ENCODE data around the gene KIF13A. TPM values are rescaled to one million over a fixed set of nuclear protein-coding genes. Genes with fewer than 3 reads are reported as not detected.
A peak's percentile ranks its signal among the peaks of the same experiment; 100 is the strongest.

KIF13A gene
- total RNA-seq, 4 donors from 2014 or later, result 63.8 to 86.3 (median 78.2) TPM

DNA sequence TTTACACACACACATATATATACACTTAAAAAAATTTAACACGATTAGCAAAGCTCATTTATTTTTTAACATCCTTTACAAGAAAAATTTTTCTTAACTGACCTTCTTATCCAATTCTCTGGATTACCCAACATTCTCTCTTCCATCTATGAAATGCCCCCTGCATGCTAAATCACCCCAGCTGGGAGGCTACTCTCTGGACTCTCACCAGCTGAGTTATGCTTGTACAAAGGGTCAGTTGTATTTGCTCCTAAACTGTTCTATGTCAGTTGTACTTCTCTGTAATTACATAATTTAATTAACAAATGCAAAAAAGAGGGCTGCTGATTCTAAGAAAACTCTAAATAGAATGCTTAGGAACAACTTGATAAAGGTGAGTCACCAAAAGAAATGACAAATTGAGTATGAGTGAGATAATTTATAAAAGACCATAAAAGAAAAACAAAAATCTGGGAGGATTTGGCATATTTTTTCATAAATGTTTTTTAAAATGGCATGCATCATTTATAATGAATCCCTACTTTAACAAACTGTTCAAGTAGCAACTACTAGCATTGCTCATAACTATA lies 120.5 kb downstream of the KIF13A start:
- 85% methylated on average over 1 of the region's 1 CpG for WGBS
- no peaks in the 10 kb centered on the region for H3K36me3 ChIP-seq
- no peak for DNase-seq (ENCODE audit: extremely low spot score)
- H3K9me3 ChIP-seq, result no peaks in the 10 kb centered on the region
- TF ChIP-seq POLR2AphosphoS5 (IDR thresholded peaks at IDR 0.05) (no peak), EP300 (IDR thresholded peaks at IDR 0.05) (no peak), POLR2A (IDR thresholded peaks at IDR 0.05; ENCODE audit: low read depth) (no peak)
- TF ChIP-seq, protein P1, sequence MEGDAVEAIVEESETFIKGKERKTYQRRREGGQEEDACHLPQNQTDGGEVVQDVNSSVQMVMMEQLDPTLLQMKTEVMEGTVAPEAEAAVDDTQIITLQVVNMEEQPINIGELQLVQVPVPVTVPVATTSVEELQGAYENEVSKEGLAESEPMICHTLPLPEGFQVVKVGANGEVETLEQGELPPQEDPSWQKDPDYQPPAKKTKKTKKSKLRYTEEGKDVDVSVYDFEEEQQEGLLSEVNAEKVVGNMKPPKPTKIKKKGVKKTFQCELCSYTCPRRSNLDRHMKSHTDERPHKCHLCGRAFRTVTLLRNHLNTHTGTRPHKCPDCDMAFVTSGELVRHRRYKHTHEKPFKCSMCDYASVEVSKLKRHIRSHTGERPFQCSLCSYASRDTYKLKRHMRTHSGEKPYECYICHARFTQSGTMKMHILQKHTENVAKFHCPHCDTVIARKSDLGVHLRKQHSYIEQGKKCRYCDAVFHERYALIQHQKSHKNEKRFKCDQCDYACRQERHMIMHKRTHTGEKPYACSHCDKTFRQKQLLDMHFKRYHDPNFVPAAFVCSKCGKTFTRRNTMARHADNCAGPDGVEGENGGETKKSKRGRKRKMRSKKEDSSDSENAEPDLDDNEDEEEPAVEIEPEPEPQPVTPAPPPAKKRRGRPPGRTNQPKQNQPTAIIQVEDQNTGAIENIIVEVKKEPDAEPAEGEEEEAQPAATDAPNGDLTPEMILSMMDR (IDR thresholded peaks at IDR 0.05), result no peak
- peaks cover 44 to 88% (median 81%) of the 10 kb centered on the region in 4 donors for H3K4me1 ChIP-seq
- H3K27ac ChIP-seq (replicated peaks in 1 of 4), result peak overlapping the region; percentile 50 to 78 (median 68)
- intact Hi-C loops (cut with DNase I), result loop anchor here (5.0 kb wide), 1 partner anchor 120 kb away; the partner anchor contains the start of gene KIF13A
- no peaks in the 10 kb centered on the region for H3K27me3 ChIP-seq
- H3K4me3 ChIP-seq, result no peak overlapping the region

DNA sequence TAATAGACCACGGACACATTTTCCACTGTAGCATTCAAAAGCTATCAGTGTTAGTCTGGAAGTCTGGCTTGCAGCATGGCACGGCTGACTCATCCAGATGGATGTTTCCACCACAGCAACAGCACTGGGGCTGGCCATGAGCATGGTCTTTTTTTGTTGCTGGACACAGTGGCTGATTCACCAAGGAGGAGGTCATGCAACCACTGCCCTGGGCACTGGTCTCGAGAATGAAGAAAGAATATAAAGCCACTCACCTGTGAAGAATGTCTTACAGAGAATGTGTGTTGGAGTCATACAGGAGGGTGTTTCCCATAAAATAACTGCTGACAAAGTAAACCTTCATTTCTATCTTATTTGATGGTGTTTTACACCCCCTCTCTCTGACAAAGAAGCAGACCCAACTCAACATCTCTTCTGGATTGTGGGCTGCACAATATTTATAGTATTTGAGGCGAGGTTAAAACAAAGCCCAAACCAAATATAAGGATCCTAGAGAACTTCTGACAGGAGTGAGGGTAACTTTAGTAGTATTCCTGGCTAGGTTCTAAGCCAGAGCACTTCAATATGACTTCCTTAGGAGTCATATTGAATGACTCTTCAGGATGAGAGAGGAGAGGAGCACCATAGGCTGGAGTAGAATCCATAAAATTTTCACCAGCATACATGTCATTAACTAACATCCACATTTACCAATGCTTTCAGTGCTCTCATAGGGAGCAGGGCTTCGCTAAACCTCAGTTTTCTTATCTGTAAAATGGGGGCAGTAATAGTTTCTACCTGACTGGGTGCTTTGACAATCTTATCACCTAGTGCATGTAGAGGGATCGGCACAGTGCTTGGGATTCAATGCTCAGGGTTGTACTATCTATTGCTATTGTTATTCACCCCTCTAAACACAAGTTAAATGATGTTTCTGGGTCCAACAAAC lies 121.4 kb downstream of the KIF13A start:
- H3K4me1 ChIP-seq, result peaks cover 44 to 84% (median 74%) of the 10 kb centered on the region in 4 donors
- peak; percentile 92 for DNase-seq (ENCODE audit: extremely low spot score)
- TF ChIP-seq POLR2A (IDR thresholded peaks at IDR 0.05; ENCODE audit: low read depth), result no peak
- TF ChIP-seq EP300 (IDR thresholded peaks at IDR 0.05), result no peak
- TF ChIP-seq, protein P1 (IDR thresholded peaks at IDR 0.05), result no peak
- TF ChIP-seq POLR2AphosphoS5 (IDR thresholded peaks at IDR 0.05), result peak; percentile 59 to 67
- intact Hi-C loops (cut with DNase I), result loop anchor here (5.0 kb wide), 1 partner anchor 121 kb away; the partner anchor contains the start of gene KIF13A
- H3K36me3 ChIP-seq, result no peaks in the 10 kb centered on the region
- H3K27ac ChIP-seq (replicated peaks in 1 of 4), result peak overlapping the region; percentile 61 to 78 (median 70)
- WGBS, result 64% methylated on average over 6 of the region's 6 CpGs
- H3K4me3 ChIP-seq, result no peak overlapping the region
- no peaks in the 10 kb centered on the region for H3K9me3 ChIP-seq
- H3K27me3 ChIP-seq, result no peaks in the 10 kb centered on the region

DNA sequence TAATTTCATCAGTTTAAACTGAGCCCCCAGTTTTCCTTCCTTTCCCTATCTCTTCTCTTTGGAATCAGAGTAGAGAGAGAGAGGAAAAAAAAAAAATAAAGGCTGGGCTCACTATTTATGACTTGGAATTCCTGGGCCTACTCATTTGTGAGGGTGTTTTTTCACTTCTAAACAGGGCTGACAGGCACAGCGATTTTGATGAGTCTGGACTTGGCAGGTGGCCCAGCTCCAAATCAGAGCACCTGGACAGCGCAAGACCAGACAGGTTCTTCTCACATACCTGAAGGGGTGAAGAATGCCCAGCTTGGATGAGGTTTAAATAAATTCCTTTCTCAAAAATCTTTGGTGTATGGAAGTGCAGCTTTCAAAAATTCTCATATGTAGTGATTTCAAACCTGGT lies 122.2 kb downstream of the KIF13A start:
- Histone ChIP-seq H3K4me3 (no peak overlapping the region), H3K4me1 (peaks cover 44 to 81% (median 76%) of the 10 kb centered on the region in 4 donors), H3K27ac (replicated peaks in 1 of 4) (peak overlapping the region; percentile 61 to 78 (median 70)), H3K9me3 (no peaks in the 10 kb centered on the region), H3K36me3 (no peaks in the 10 kb centered on the region), H3K27me3 (no peaks in the 10 kb centered on the region)
- 31% methylated on average over 2 of the region's 2 CpGs for WGBS
- TF ChIP-seq EP300 (IDR thresholded peaks at IDR 0.05) (no peak), POLR2AphosphoS5 (IDR thresholded peaks at IDR 0.05) (no peak), POLR2A (IDR thresholded peaks at IDR 0.05; ENCODE audit: low read depth) (no peak)
- TF ChIP-seq, protein P1 (IDR thresholded peaks at IDR 0.05), result no peak
- DNase-seq (ENCODE audit: extremely low spot score), result no peak
- intact Hi-C loops (cut with DNase I), result loop anchor here (5.0 kb wide), 1 partner anchor 122 kb away; the partner anchor contains the start of gene KIF13A

DNA sequence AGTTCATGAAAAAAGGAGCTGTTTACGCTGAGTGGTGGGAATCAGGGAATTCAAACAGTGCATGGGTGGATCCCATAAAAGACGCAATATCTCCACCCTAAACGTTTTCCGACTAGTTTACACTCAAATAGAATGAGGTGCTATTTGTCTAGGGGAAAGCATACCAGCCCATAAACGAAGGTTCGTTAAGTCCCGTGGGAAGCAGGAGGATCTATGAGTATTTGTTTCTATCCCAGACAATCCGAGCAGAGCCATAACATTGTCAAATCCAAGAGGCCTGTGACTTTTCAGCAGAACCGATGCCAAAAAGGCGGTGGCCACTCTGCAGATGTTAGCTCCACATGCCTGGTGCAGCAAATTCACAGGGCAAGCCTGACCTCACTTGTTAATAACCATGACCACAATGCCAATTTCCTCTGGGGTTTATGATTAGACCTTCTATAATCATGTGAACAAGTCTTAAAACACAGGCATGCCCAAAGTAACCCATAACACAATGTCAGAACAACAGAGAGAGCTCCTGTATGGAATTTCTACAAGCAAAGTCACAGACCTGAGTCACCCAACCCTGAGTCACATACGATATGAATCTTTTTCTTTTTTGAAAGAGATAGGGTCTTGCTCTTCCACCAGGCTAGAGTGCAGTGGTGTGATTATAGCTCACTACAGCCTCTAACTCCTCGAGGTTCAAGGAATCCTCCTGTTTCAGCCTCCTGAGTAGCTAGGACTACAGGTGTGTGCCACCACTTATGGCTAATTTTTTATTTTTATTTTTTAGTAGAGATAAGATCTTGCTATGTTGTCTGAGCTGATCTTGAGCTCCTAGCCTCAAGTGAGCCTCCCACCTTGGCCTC lies 123.3 kb downstream of the KIF13A start:
- intact Hi-C loops (cut with DNase I), result no loop called here
- DNase-seq (ENCODE audit: extremely low spot score), result no peak
- Histone ChIP-seq H3K27ac (replicated peaks in 1 of 4) (peak overlapping the region; percentile 61 to 78 (median 70)), H3K4me1 (peaks cover 42 to 78% (median 69%) of the 10 kb centered on the region in 4 donors), H3K4me3 (no peak overlapping the region), H3K9me3 (no peaks in the 10 kb centered on the region), H3K27me3 (no peaks in the 10 kb centered on the region), H3K36me3 (no peaks in the 10 kb centered on the region)
- 70% methylated on average over 12 of the region's 12 CpGs for WGBS
- TF ChIP-seq POLR2A (IDR thresholded peaks at IDR 0.05; ENCODE audit: low read depth), result no peak
- TF ChIP-seq, protein P1 (IDR thresholded peaks at IDR 0.05), result no peak
- TF ChIP-seq EP300 (IDR thresholded peaks at IDR 0.05), result no peak
- no peak for TF ChIP-seq POLR2AphosphoS5 (IDR thresholded peaks at IDR 0.05)
